A673 (cell line): ENCODE measurements around the gene AIF1. TPM values are rescaled to one million over a fixed set of nuclear protein-coding genes. Genes with fewer than 3 reads are reported as not detected.

Experiments used
- BruUV-seq: library from RNA; stranded (reverse); fragments of 400-500 nt; replicated peaks from 2 replicates; lab custom pipeline; 2021; lab: Mats Ljungman, UMichigan
- CTCF ChIA-PET: fragments of 300-600 bp; sonication (Branson Sonifier 250); formaldehyde crosslinking; loops from one replicate; lab custom pipeline; 2022; ENCODE audit warnings: antibody characterized with exemption; lab: Charles Lee
- POLR2A ChIA-PET: fragments of 300-600 bp; sonication (Branson Sonifier 250); formaldehyde crosslinking; loops from one replicate; lab custom pipeline; 2022; ENCODE audit warnings: antibody characterized with exemption; ENCODE audit not compliant: low non-redundant PET; lab: Charles Lee
- DNase-seq: peaks from one replicate; pipeline ENCODE4 v3.0.0-alpha.2; 2015; ENCODE audit warnings: low spot score
- H3K27ac ChIP-seq: fragments of 200-600 bp; sonication (generic); 2 replicates; pipeline ENCODE4 v1.5.1; 2016; ENCODE audit warnings: mixed run types, low read depth, mild to moderate bottlenecking, mixed read lengths, antibody characterized with exemption, low read length; ENCODE audit not compliant: poor library complexity, severe bottlenecking
- H3K27me3 ChIP-seq: fragments of 200-600 bp; sonication (generic); replicated peaks from 2 replicates; pipeline ENCODE4 v1.6.1; 2017; ENCODE audit warnings: mixed run types, low read depth, mild to moderate bottlenecking, mixed read lengths, antibody characterized with exemption, low read length; ENCODE audit not compliant: insufficient read depth, poor library complexity
- H3K36me3 ChIP-seq: fragments of 200-600 bp; sonication (generic); 2 replicates; pipeline ENCODE4 v1.6.1; 2016; ENCODE audit warnings: mixed run types, mild to moderate bottlenecking, mixed read lengths, antibody characterized with exemption, low read length; ENCODE audit not compliant: insufficient read depth, poor library complexity, severe bottlenecking
- H3K4me1 ChIP-seq: fragments of 200-600 bp; sonication (generic); 2 replicates; pipeline ENCODE4 v1.6.1; 2017; ENCODE audit warnings: mixed run types, mild to moderate bottlenecking, mixed read lengths, antibody characterized with exemption, low read length; ENCODE audit not compliant: insufficient read depth, poor library complexity, severe bottlenecking
- H3K4me3 ChIP-seq: fragments of 200-600 bp; sonication (generic); 2 replicates; pipeline ENCODE4 v1.5.1; 2016; ENCODE audit warnings: low read depth, mixed run types, mild to moderate bottlenecking, mixed read lengths, low read length; ENCODE audit not compliant: poor library complexity, severe bottlenecking
- H3K9me3 ChIP-seq: fragments of 200-600 bp; sonication (generic); 2 replicates; pipeline ENCODE4 v1.6.1; 2016; ENCODE audit warnings: mixed run types, low read depth, mild to moderate bottlenecking, mixed read lengths, antibody characterized with exemption, low read length; ENCODE audit not compliant: poor library complexity, severe bottlenecking
- CTCF ChIP-seq: fragments of 300-800, 200-600 bp; sonication (generic); conservative IDR thresholded peaks from 2 replicates; pipeline ENCODE4 v1.5.1; 2017; ENCODE audit warnings: low read depth, mild to moderate bottlenecking, antibody characterized with exemption, low read length, moderate library complexity, mixed read lengths
- EZH2 ChIP-seq: fragments of 200-600 bp; sonication (generic); IDR thresholded peaks from 2 replicates; pipeline ENCODE4 v1.6.1; 2017; ENCODE audit warnings: borderline replicate concordance, low read depth, mild to moderate bottlenecking, mixed read lengths, antibody characterized with exemption, low read length; ENCODE audit not compliant: poor library complexity, severe bottlenecking
- intact Hi-C: fragments of 100-400 bp; cut with micrococcal nuclease; formaldehyde crosslinking; loops from one replicate; pipeline ENCODE4 v1.10.0; 2022; ENCODE audit not compliant: unreplicated experiment
- total RNA-seq: library from RNA; stranded (reverse); gene quantifications from 2 replicates; pipeline ENCODE4 v1.2.3, GENCODE V29; 2021

The AIF1 gene
- total RNA-seq, 1 experiment from 2014 or later, result 0.64 TPM

DNA sequence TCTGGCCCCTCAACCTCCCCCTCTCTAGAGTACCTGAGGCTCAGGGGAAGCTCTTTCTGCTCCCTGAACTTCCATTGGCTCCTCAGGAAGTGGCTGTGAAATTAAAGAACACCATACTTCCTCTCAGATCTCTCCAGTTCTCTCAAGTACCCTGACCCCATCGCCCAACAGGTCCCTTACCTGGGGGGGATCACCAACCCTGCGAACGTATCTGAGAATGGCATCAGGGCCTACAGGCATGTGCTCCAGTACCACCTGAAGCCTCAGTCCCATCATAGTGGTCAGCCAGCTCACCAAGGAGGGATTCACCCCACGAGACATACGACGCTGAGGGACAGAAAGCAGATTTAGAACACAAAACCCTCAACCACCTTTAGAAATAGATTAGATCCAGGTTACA is 25.6 kb downstream of the AIF1 start:
- H3K36me3 ChIP-seq, result peaks cover 95% of the 10 kb centered on the region
- DNase-seq, result no peak
- intact Hi-C loops, result no loop called here
- CTCF ChIA-PET, result no interaction called here
- H3K27me3 ChIP-seq, result no peaks in the 10 kb centered on the region
- H3K27ac ChIP-seq, result no peak overlapping the region
- TSS peak; percentile 80 for BruUV-seq
- no peak overlapping the region for H3K4me3 ChIP-seq
- TF ChIP-seq CTCF (no peak), EZH2 (no peak)
- H3K9me3 ChIP-seq, result no peaks in the 10 kb centered on the region
- POLR2A ChIA-PET, result interaction anchor here (0.6 to 0.8 kb wide), 2 partner anchors 14 to 329 kb away, joined by 3 read pairs; no protein-coding TSS in a partner anchor
- H3K4me1 ChIP-seq, result no peaks in the 10 kb centered on the region

GRCh38 chr6:31641370-31641769 is 26.3 kb downstream of the AIF1 start:
- peaks cover 90% of the 10 kb centered on the region for H3K36me3 ChIP-seq
- TF ChIP-seq EZH2, result no peak
- TF ChIP-seq CTCF, result no peak
- DNase-seq, result no peak
- POLR2A ChIA-PET, result no interaction called here
- H3K27ac ChIP-seq, result no peak overlapping the region
- no TSS peak for BruUV-seq
- no peaks in the 10 kb centered on the region for H3K27me3 ChIP-seq
- no peaks in the 10 kb centered on the region for H3K4me1 ChIP-seq
- H3K9me3 ChIP-seq, result no peaks in the 10 kb centered on the region
- no peak overlapping the region for H3K4me3 ChIP-seq
- intact Hi-C loops, result no loop called here
- CTCF ChIA-PET, result no interaction called here

GRCh38 chr6:31642798-31643570 is 27.9 kb downstream of the AIF1 start:
- no TSS peak for BruUV-seq
- Histone ChIP-seq H3K27ac (no peak overlapping the region), H3K4me3 (no peak overlapping the region), H3K4me1 (no peaks in the 10 kb centered on the region), H3K27me3 (no peaks in the 10 kb centered on the region), H3K36me3 (peaks cover 84% of the 10 kb centered on the region), H3K9me3 (no peaks in the 10 kb centered on the region)
- no peak for TF ChIP-seq CTCF
- no peak for TF ChIP-seq EZH2
- DNase-seq, result no peak
- intact Hi-C loops, result no loop called here
- POLR2A ChIA-PET, result interaction anchor here (0.6 kb wide), 1 partner anchor 127 kb away, joined by 3 read pairs; no protein-coding TSS in a partner anchor
- CTCF ChIA-PET, result no interaction called here
